SK-N-SH treated with all-trans-retinoic acid at 6 μM for 48 hours (cell line): Measurements from ENCODE around the gene ANKRD26.

ENCODE experiments used
- ATAC-seq: fragments of 200-7000 bp; cut with Tn5 transposase; 3 replicates; pipeline ENCODE4 v1.9.1; 2020; ENCODE audit warnings: mild to moderate bottlenecking, moderate library complexity
- ARNTL ChIP-seq: fragments of 450-650 bp; formaldehyde crosslinking; IDR thresholded peaks from 2 replicates; pipeline ENCODE4 v1.5.0; 2020; ENCODE audit warnings: low read depth, mild to moderate bottlenecking, moderate library complexity, borderline replicate concordance
- BACH2 ChIP-seq: fragments of 250-450 bp; sonication (Bioruptor Pico); IDR thresholded peaks from 2 replicates; pipeline ENCODE4 v1.9.0; 2021; ENCODE audit warnings: mild to moderate bottlenecking, borderline replicate concordance
- CREB5 ChIP-seq: fragments of 250-450 bp; sonication (Bioruptor Pico); IDR thresholded peaks from 2 replicates; pipeline ENCODE4 v1.5.1; 2020; ENCODE audit warnings: low read depth, mild to moderate bottlenecking, moderate library complexity
- CSDC2 ChIP-seq: fragments of 250-450 bp; sonication (Bioruptor Pico); IDR thresholded peaks from 2 replicates; pipeline ENCODE4 v1.5.0; 2020; ENCODE audit warnings: mild to moderate bottlenecking, moderate library complexity
- GLIS3 ChIP-seq: fragments of 250-450 bp; sonication (Bioruptor Pico); IDR thresholded peaks from 2 replicates; pipeline ENCODE4 v1.5.0; 2020; ENCODE audit warnings: mild to moderate bottlenecking, moderate library complexity
- ISL1 ChIP-seq: fragments of 250-450 bp; sonication (Bioruptor Pico); IDR thresholded peaks from 2 replicates; pipeline ENCODE4 v2.1.2; 2022; ENCODE audit warnings: mild to moderate bottlenecking, moderate library complexity
- OSR1 ChIP-seq: fragments of 250-450 bp; sonication (Bioruptor Pico); IDR thresholded peaks from 2 replicates; pipeline ENCODE4 v1.8.0; 2022; ENCODE audit warnings: moderate library complexity, mild to moderate bottlenecking, inconsistent platforms
- POU6F1 ChIP-seq: fragments of 250-450 bp; sonication (Bioruptor Pico); IDR thresholded peaks from 2 replicates; pipeline ENCODE4 v1.8.0; 2021; ENCODE audit warnings: low read depth, mild to moderate bottlenecking, moderate library complexity, borderline replicate concordance
- SNAI2 ChIP-seq: fragments of 250-450 bp; sonication (Bioruptor Pico); IDR thresholded peaks from 2 replicates; pipeline ENCODE4 v1.5.0; 2020; ENCODE audit warnings: mild to moderate bottlenecking, moderate library complexity
- TCF4 ChIP-seq: fragments of 250-450 bp; sonication (Bioruptor Pico); IDR thresholded peaks from 2 replicates; pipeline ENCODE4 v1.8.0; 2021; ENCODE audit warnings: mild to moderate bottlenecking, moderate library complexity, borderline replicate concordance
- TOX ChIP-seq: fragments of 250-450 bp; sonication (Bioruptor Pico); IDR thresholded peaks from 2 replicates; pipeline ENCODE4 v1.8.0; 2021; ENCODE audit warnings: mild to moderate bottlenecking, moderate library complexity, borderline replicate concordance
- TSHZ2 ChIP-seq: fragments of 250-450 bp; sonication (Bioruptor Pico); IDR thresholded peaks from 2 replicates; pipeline ENCODE4 v1.5.0; 2020; ENCODE audit warnings: mild to moderate bottlenecking, moderate library complexity
- ZC3H10 ChIP-seq: fragments of 250-450 bp; sonication (Bioruptor Pico); IDR thresholded peaks from 2 replicates; pipeline ENCODE4 v1.5.1; 2021; ENCODE audit warnings: mild to moderate bottlenecking, moderate library complexity
- ZFP3 ChIP-seq: fragments of 250-450 bp; sonication (Bioruptor Pico); IDR thresholded peaks from 2 replicates; pipeline ENCODE4 v1.5.0; 2020; ENCODE audit warnings: mild to moderate bottlenecking, moderate library complexity
- ZFP30 ChIP-seq: fragments of 450-650 bp; formaldehyde crosslinking; IDR thresholded peaks from 2 replicates; pipeline ENCODE4 v1.5.0; 2022; ENCODE audit warnings: mild to moderate bottlenecking, moderate library complexity
- ZNF565 ChIP-seq: fragments of 450-650 bp; formaldehyde crosslinking; conservative IDR thresholded peaks from 2 replicates; pipeline ENCODE4 v1.5.0; 2020; ENCODE audit warnings: low read depth, mild to moderate bottlenecking, moderate library complexity
- ZNF8 ChIP-seq: fragments of 450-650 bp; formaldehyde crosslinking; IDR thresholded peaks from 2 replicates; pipeline ENCODE4 v1.5.0; 2020; ENCODE audit warnings: mild to moderate bottlenecking, moderate library complexity
- TF ChIP-seq, protein P1 (sequence below): fragments of 250-450 bp; sonication (Bioruptor Pico); IDR thresholded peaks from 2 replicates; pipeline ENCODE4 v1.5.1; 2021; ENCODE audit warnings: mild to moderate bottlenecking, moderate library complexity

The ANKRD26 gene

GRCh38 chr10:27020243-27020642 lies 80.1 kb downstream of the ANKRD26 start:
- ATAC-seq = no peak
- no peak for TF ChIP-seq ARNTL (CRISPR knock-in tag)
- no peak for TF ChIP-seq ZFP3
- no peak for TF ChIP-seq ZNF8 (CRISPR knock-in tag)
- TF ChIP-seq ZNF565 = no peak
- TF ChIP-seq ZC3H10 = no peak
- no peak for TF ChIP-seq CSDC2 (CRISPR knock-in tag)
- TF ChIP-seq ZFP30 (CRISPR knock-in tag) = no peak
- TF ChIP-seq, protein P1, sequence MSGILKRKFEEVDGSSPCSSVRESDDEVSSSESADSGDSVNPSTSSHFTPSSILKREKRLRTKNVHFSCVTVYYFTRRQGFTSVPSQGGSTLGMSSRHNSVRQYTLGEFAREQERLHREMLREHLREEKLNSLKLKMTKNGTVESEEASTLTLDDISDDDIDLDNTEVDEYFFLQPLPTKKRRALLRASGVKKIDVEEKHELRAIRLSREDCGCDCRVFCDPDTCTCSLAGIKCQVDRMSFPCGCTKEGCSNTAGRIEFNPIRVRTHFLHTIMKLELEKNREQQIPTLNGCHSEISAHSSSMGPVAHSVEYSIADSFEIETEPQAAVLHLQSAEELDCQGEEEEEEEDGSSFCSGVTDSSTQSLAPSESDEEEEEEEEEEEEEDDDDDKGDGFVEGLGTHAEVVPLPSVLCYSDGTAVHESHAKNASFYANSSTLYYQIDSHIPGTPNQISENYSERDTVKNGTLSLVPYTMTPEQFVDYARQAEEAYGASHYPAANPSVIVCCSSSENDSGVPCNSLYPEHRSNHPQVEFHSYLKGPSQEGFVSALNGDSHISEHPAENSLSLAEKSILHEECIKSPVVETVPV (CRISPR knock-in tag) = no peak
- no peak for TF ChIP-seq POU6F1
- no peak for TF ChIP-seq CREB5 (CRISPR knock-in tag)
- no peak for TF ChIP-seq OSR1 (CRISPR knock-in tag)
- no peak for TF ChIP-seq TOX
- no peak for TF ChIP-seq BACH2
- TF ChIP-seq SNAI2 (CRISPR knock-in tag) = no peak
- no peak for TF ChIP-seq TSHZ2 (CRISPR knock-in tag)
- no peak for TF ChIP-seq GLIS3
- TF ChIP-seq TCF4 = no peak

GRCh38 chr10:27019827-27020226 lies 80.5 kb downstream of the ANKRD26 start:
- TF ChIP-seq OSR1 (CRISPR knock-in tag) (no peak), ZFP3 (peak; percentile 76; the same call in 1 of the 2 replicates)
- TF ChIP-seq, all 23 proteins: peak for 1
- ATAC-seq = no peak

- no peak for ATAC-seq
- TF ChIP-seq TSHZ2 (CRISPR knock-in tag) = no peak
- TF ChIP-seq BACH2 = no peak
- TF ChIP-seq CREB5 (CRISPR knock-in tag) = no peak
- no peak for TF ChIP-seq ZFP30 (CRISPR knock-in tag)
- no peak for TF ChIP-seq ISL1
- TF ChIP-seq TOX = no peak
- no peak for TF ChIP-seq ARNTL (CRISPR knock-in tag)
- no peak for TF ChIP-seq ZNF565
- TF ChIP-seq POU6F1 = no peak
Observed at GRCh38 chr10:26997610-26998009, 102.7 kb downstream of the ANKRD26 start.
